Lower leg skin (tissue), 3 donors: Measurements from ENCODE around the gene IL6.

Experiments used
- POLR2A ChIP-seq, 2 donors: fragments of 450-650 bp; IDR thresholded peaks; one replicate each; pipeline ENCODE4 v1.6.1; 2016 to 2017; ENCODE audit warnings: antibody characterized with exemption in 2 of 2, mild to moderate bottlenecking in 1 of 2, moderate library complexity in 1 of 2
- TF ChIP-seq, protein P1 (sequence below), 3 donors: fragments of 450-650 bp; IDR thresholded peaks; one replicate each; pipeline ENCODE4 v1.5.1; 2016; ENCODE audit warnings: antibody characterized with exemption in 3 of 3, mild to moderate bottlenecking in 3 of 3, moderate library complexity in 2 of 3

GRCh38 chr7:22743014-22743413 lies 16.0 kb downstream of the IL6 start:
- TF ChIP-seq, protein P1, sequence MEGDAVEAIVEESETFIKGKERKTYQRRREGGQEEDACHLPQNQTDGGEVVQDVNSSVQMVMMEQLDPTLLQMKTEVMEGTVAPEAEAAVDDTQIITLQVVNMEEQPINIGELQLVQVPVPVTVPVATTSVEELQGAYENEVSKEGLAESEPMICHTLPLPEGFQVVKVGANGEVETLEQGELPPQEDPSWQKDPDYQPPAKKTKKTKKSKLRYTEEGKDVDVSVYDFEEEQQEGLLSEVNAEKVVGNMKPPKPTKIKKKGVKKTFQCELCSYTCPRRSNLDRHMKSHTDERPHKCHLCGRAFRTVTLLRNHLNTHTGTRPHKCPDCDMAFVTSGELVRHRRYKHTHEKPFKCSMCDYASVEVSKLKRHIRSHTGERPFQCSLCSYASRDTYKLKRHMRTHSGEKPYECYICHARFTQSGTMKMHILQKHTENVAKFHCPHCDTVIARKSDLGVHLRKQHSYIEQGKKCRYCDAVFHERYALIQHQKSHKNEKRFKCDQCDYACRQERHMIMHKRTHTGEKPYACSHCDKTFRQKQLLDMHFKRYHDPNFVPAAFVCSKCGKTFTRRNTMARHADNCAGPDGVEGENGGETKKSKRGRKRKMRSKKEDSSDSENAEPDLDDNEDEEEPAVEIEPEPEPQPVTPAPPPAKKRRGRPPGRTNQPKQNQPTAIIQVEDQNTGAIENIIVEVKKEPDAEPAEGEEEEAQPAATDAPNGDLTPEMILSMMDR (IDR thresholded peaks at IDR 0.05): no peak
- no peak for TF ChIP-seq POLR2A (IDR thresholded peaks at IDR 0.05)
